Endothelial cell of umbilical vein (primary cell): ENCODE results near the gene GRPR. TPM values are rescaled to one million over a fixed set of nuclear protein-coding genes. Genes with fewer than 3 reads are reported as not detected.

ENCODE experiments used
- BruUV-seq: library from RNA; stranded (reverse); fragments of 400-500 nt; replicated peaks from 2 replicates; lab custom pipeline; 2021; lab: Mats Ljungman, UMichigan
- CTCF ChIA-PET: fragments of 300-600, 350-600 bp; sonication (Branson Sonifier 250); formaldehyde crosslinking; loops from one replicate; lab custom pipeline; 2021; ENCODE audit warnings: antibody characterized with exemption, inconsistent platforms; lab: Charles Lee
- POLR2A ChIA-PET: fragments of 300-600, 350-600 bp; sonication (Branson Sonifier 250); formaldehyde crosslinking; loops from one replicate; lab custom pipeline; 2021; ENCODE audit warnings: antibody characterized with exemption, inconsistent platforms; lab: Charles Lee
- DNase-seq: peaks from one replicate; pipeline ENCODE4 v3.0.0-alpha.2; 2011; ENCODE audit warnings: low read depth, low spot score
- FAIRE-seq: peaks from 2 replicates; lab custom pipeline; 2011; peaks lifted over from hg19 to GRCh38; lab: Jason Lieb, UNC
- H2AFZ ChIP-seq: 2 replicates; pipeline ENCODE4 v1.6.0; 2012; ENCODE audit warnings: low read depth, low read length, control low read depth, inconsistent platforms
- H3K27ac ChIP-seq: 2 replicates; pipeline ENCODE4 v1.5.1; 2011; ENCODE audit warnings: low read depth, mild to moderate bottlenecking, control low read depth, low read length, moderate library complexity; ENCODE audit not compliant: insufficient read depth
- H3K27me3 ChIP-seq, 2 experiments: 2 replicates each; pipeline versions ENCODE4 v1.6.0 to v1.6.1; 2011; ENCODE audit warnings: low read length in 2 of 2, mixed read lengths in 1 of 2; ENCODE audit not compliant: control insufficient read depth in 2 of 2, insufficient read depth in 2 of 2
- H3K36me3 ChIP-seq, 2 experiments: 2 replicates in 1 of 2; 3 replicates in 1 of 2; pipeline ENCODE4 v1.5.1; 2011; ENCODE audit warnings: low read length in 2 of 2, mild to moderate bottlenecking in 1 of 2, moderate library complexity in 1 of 2; ENCODE audit not compliant: control insufficient read depth in 2 of 2, insufficient read depth in 2 of 2; ENCODE audit errors: extremely low read depth in 1 of 2
- H3K4me1 ChIP-seq: 3 replicates; pipeline ENCODE4 v1.5.1; 2011; ENCODE audit warnings: mild to moderate bottlenecking, low read length; ENCODE audit not compliant: control insufficient read depth, insufficient read depth; ENCODE audit errors: extremely low read depth
- H3K4me2 ChIP-seq: 2 replicates; pipeline ENCODE4 v1.6.1; 2011; ENCODE audit warnings: low read length, control low read depth, mixed read lengths; ENCODE audit not compliant: insufficient read depth
- H3K4me3 ChIP-seq, 3 experiments: fragments of 200-600 bp in 1 of 3; sonication (generic), shearing (Covaris generic) in 1 of 3; replicated peaks in 1 of 3; 2 replicates each; pipeline ENCODE4 v1.5.1; 2011 to 2016; ENCODE audit warnings: control low read depth in 3 of 3, low read length in 3 of 3, mild to moderate bottlenecking in 2 of 3, inconsistent platforms in 1 of 3, low read depth in 1 of 3, moderate library complexity in 1 of 3; ENCODE audit not compliant: insufficient read depth in 1 of 3
- H3K79me2 ChIP-seq: 2 replicates; pipeline ENCODE4 v1.6.0; 2012; ENCODE audit warnings: low read length, inconsistent platforms; ENCODE audit not compliant: control insufficient read depth, insufficient read depth
- H3K9ac ChIP-seq: replicated peaks from 2 replicates; pipeline ENCODE3; 2011; ENCODE audit warnings: low read length, control low read depth; ENCODE audit not compliant: insufficient read depth; ENCODE audit errors: extremely low read depth
- H3K9me1 ChIP-seq: replicated peaks from 3 replicates; pipeline ENCODE4 v1.6.0; 2011; ENCODE audit warnings: mild to moderate bottlenecking, low read length; ENCODE audit not compliant: control insufficient read depth, insufficient read depth; ENCODE audit errors: extremely low read depth
- H3K9me3 ChIP-seq: replicated peaks from 2 replicates; pipeline ENCODE4 v1.5.1; 2012; ENCODE audit warnings: low read length, inconsistent platforms; ENCODE audit not compliant: control insufficient read depth, insufficient read depth
- H4K20me1 ChIP-seq: replicated peaks from 2 replicates; pipeline ENCODE3; 2011; ENCODE audit warnings: mild to moderate bottlenecking, low read length; ENCODE audit not compliant: control insufficient read depth, insufficient read depth; ENCODE audit errors: extremely low read depth
- CTCF ChIP-seq, 2 donors: IDR thresholded peaks; 1 replicate in 1 of 2; 2 replicates in 1 of 2; pipeline ENCODE4 v1.5.1; 2011; ENCODE audit warnings: low read length in 2 of 2, mild to moderate bottlenecking in 2 of 2, moderate library complexity in 2 of 2, control low read depth in 1 of 2, inconsistent platforms in 1 of 2, low read depth in 1 of 2; ENCODE audit not compliant: insufficient read depth in 1 of 2; ENCODE audit errors: extremely low read depth in 1 of 2
- EZH2 ChIP-seq: IDR thresholded peaks from 2 replicates; pipeline ENCODE4 v1.6.1; 2012; ENCODE audit warnings: borderline replicate concordance, low read depth, mild to moderate bottlenecking, moderate library complexity, low read length, inconsistent platforms; ENCODE audit not compliant: severe bottlenecking
- FOS ChIP-seq: IDR thresholded peaks from 2 replicates; pipeline ENCODE4 v1.6.1; 2011; ENCODE audit warnings: mild to moderate bottlenecking, low read length, moderate library complexity, borderline replicate concordance; ENCODE audit not compliant: insufficient read depth
- GATA2 ChIP-seq: IDR thresholded peaks from 2 replicates; pipeline ENCODE4 v1.7.0; 2011; ENCODE audit warnings: low read depth, mild to moderate bottlenecking, moderate library complexity, mixed read lengths, low read length; ENCODE audit not compliant: insufficient read length, insufficient read depth
- JUN ChIP-seq: IDR thresholded peaks from 2 replicates; pipeline ENCODE4 v1.6.1; 2011; ENCODE audit warnings: borderline replicate concordance, low read depth; ENCODE audit not compliant: insufficient read length, insufficient read depth
- MAX ChIP-seq: IDR thresholded peaks from 2 replicates; pipeline ENCODE4 v1.6.1; 2011; ENCODE audit not compliant: insufficient read depth, insufficient read length
- MYC ChIP-seq: IDR thresholded peaks from one replicate; pipeline ENCODE4 v1.6.1; 2011; ENCODE audit warnings: mild to moderate bottlenecking, low read depth, low read length
- POLR2A ChIP-seq: IDR thresholded peaks from 2 replicates; pipeline ENCODE4 v1.6.1; 2012; ENCODE audit warnings: low read depth, mild to moderate bottlenecking, control low read depth, low read length
- POLR2AphosphoS5 ChIP-seq: IDR thresholded peaks from 2 replicates; pipeline ENCODE4 v1.6.1; 2012; ENCODE audit warnings: low read depth, mild to moderate bottlenecking, control low read depth, low read length, moderate library complexity; ENCODE audit not compliant: insufficient read depth
- dilution Hi-C: fragments of 300-500 bp; cut with MboI; formaldehyde crosslinking; loops from one replicate; pipeline ENCODE4 v1.15.0; 2019; ENCODE audit warnings: low sequenced_read_pairs; ENCODE audit not compliant: extremely low pct_ligation_motif_present
- intact Hi-C: fragments of 100-400 bp; cut with micrococcal nuclease; formaldehyde crosslinking; loops from one replicate; pipeline ENCODE4 v1.10.0; 2022
- polyA plus RNA-seq, 4 experiments: library from polyadenylated mRNA; depleted of rRNA in 3 of 4; stranded (reverse) in 3 of 4; unstranded in 1 of 4; fragments of >200 nt; gene quantifications; 2 replicates each; pipeline versions ENCODE4 v1.2.1 to v1.2.3, GENCODE V29; 2011 to 2012; ENCODE audit warnings: missing spikeins in 1 of 4
- total RNA-seq: library from RNA; stranded (reverse); gene quantifications from 2 replicates; pipeline ENCODE4 v1.2.3, GENCODE V29; 2021

Gene GRPR
- total and polyA plus RNA-seq, 2 donors (not counting 3 experiments of a cell fraction or from before 2014, with no cell fraction given) = 0.11 TPM; not detected in 1

- ChIA-PET CTCF (no interaction called here), POLR2A (no interaction called here)
- no peak overlapping the region for H3K9ac ChIP-seq
- no peaks in the 10 kb centered on the region for H3K9me3 ChIP-seq
- H3K9me1 ChIP-seq = no peaks in the 10 kb centered on the region
- no peak overlapping the region for H3K4me3 ChIP-seq
- BruUV-seq = no TSS peak
- dilution Hi-C loops = no loop called here
- H3K4me1 ChIP-seq = no peaks in the 10 kb centered on the region
- H3K27ac ChIP-seq = no peak overlapping the region
- H3K4me2 ChIP-seq = no peak overlapping the region
- TF ChIP-seq FOS = no peak
- TF ChIP-seq POLR2A = no peak
- TF ChIP-seq CTCF (IDR thresholded peaks at IDR 0.05; ENCODE audit: extremely low read depth in 1 of 2, insufficient read depth in 1 of 2, low read depth in 1 of 2, low read length in 2 of 2) = no peak
- TF ChIP-seq POLR2AphosphoS5 = no peak
- TF ChIP-seq MYC = no peak
- no peak for TF ChIP-seq JUN
- no peak for TF ChIP-seq EZH2
- no peak for TF ChIP-seq GATA2
- no peak for TF ChIP-seq MAX
- no peak overlapping the region for H2AFZ ChIP-seq
- H3K27me3 ChIP-seq = no peaks in the 10 kb centered on the region
- DNase-seq (no peak), FAIRE-seq (no peak)
- intact Hi-C loops = no loop called here
- H3K79me2 ChIP-seq = no peaks in the 10 kb centered on the region
- H3K36me3 ChIP-seq = no peaks in the 10 kb centered on the region
- no peaks in the 10 kb centered on the region for H4K20me1 ChIP-seq
Measured at GRCh38 chrX:16100673-16101072, 22.7 kb upstream of the GRPR start.
